ENCODE measurements around the gene RANBP9.

The RANBP9 gene

DNA sequence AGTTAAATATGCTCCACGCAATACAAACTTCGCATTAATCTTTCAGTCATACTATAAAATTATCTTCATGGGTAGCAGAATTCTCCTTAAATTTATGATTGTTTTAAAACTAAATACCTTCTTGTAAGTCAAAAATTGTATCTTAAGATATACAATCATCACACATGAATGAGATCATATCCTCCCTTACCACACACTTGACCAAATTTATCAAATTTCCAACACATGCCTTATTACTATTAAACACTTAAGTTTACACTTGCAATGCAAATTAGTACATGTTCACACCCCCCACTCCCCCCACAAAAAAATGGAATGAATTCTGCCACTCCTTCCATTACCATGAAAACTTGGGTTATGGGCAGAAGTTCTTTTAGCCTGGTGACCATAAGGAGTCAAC is 13.8 kb downstream of the RANBP9 start (continued):
- TF ChIP-seq, protein P1, sequence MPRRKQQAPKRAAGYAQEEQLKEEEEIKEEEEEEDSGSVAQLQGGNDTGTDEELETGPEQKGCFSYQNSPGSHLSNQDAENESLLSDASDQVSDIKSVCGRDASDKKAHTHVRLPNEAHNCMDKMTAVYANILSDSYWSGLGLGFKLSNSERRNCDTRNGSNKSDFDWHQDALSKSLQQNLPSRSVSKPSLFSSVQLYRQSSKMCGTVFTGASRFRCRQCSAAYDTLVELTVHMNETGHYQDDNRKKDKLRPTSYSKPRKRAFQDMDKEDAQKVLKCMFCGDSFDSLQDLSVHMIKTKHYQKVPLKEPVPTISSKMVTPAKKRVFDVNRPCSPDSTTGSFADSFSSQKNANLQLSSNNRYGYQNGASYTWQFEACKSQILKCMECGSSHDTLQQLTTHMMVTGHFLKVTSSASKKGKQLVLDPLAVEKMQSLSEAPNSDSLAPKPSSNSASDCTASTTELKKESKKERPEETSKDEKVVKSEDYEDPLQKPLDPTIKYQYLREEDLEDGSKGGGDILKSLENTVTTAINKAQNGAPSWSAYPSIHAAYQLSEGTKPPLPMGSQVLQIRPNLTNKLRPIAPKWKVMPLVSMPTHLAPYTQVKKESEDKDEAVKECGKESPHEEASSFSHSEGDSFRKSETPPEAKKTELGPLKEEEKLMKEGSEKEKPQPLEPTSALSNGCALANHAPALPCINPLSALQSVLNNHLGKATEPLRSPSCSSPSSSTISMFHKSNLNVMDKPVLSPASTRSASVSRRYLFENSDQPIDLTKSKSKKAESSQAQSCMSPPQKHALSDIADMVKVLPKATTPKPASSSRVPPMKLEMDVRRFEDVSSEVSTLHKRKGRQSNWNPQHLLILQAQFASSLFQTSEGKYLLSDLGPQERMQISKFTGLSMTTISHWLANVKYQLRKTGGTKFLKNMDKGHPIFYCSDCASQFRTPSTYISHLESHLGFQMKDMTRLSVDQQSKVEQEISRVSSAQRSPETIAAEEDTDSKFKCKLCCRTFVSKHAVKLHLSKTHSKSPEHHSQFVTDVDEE (CRISPR knock-in tag; IDR thresholded peaks at IDR 0.05), result no peak
- TF ChIP-seq, protein P2, sequence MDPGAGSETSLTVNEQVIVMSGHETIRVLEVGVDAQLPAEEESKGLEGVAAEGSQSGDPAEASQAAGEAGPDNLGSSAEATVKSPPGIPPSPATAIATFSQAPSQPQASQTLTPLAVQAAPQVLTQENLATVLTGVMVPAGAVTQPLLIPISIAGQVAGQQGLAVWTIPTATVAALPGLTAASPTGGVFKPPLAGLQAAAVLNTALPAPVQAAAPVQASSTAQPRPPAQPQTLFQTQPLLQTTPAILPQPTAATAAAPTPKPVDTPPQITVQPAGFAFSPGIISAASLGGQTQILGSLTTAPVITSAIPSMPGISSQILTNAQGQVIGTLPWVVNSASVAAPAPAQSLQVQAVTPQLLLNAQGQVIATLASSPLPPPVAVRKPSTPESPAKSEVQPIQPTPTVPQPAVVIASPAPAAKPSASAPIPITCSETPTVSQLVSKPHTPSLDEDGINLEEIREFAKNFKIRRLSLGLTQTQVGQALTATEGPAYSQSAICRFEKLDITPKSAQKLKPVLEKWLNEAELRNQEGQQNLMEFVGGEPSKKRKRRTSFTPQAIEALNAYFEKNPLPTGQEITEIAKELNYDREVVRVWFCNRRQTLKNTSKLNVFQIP (CRISPR knock-in tag; IDR thresholded peaks at IDR 0.05; ENCODE audit: borderline replicate concordance, low read depth), result no peak
- TF ChIP-seq ARNTL (CRISPR knock-in tag; IDR thresholded peaks at IDR 0.05; ENCODE audit: borderline replicate concordance, low read depth) (no peak), ZC3H10 (CRISPR knock-in tag; IDR thresholded peaks at IDR 0.05) (no peak), PATZ1 (CRISPR knock-in tag; IDR thresholded peaks at IDR 0.05; ENCODE audit: borderline replicate concordance) (no peak), CSDC2 (CRISPR knock-in tag; IDR thresholded peaks at IDR 0.05) (no peak)

DNA sequence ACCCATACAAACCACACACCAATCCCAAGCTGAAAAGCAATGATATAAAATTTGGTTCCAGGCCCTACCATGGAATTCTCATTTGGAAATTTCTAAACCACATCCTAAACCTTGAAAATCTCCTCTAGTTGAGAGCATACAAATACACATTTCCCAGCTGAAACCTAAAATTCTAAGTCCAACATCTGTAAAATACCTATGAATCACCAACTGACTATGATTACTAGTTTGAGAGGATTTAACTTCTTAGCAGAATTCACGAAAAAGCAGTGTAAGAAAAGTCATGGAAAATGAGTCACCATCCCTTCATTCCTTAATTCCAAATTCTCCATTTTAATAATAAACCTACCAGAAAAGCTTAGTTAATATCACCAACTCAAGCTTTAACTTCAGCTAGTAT is 15.4 kb downstream of the RANBP9 start:
- ATAC-seq, result no peak
- TF ChIP-seq ZNF565 (CRISPR knock-in tag; conservative IDR thresholded peaks at IDR 0.05; ENCODE audit: low read depth) (no peak), TCF4 (CRISPR knock-in tag; IDR thresholded peaks at IDR 0.05; ENCODE audit: borderline replicate concordance) (no peak), PATZ1 (CRISPR knock-in tag; IDR thresholded peaks at IDR 0.05; ENCODE audit: borderline replicate concordance) (no peak), SNAI2 (CRISPR knock-in tag; IDR thresholded peaks at IDR 0.05) (no peak), PPARA (CRISPR knock-in tag; IDR thresholded peaks at IDR 0.05; ENCODE audit: borderline replicate concordance) (no peak), ZNF8 (CRISPR knock-in tag; IDR thresholded peaks at IDR 0.05) (no peak)

DNA sequence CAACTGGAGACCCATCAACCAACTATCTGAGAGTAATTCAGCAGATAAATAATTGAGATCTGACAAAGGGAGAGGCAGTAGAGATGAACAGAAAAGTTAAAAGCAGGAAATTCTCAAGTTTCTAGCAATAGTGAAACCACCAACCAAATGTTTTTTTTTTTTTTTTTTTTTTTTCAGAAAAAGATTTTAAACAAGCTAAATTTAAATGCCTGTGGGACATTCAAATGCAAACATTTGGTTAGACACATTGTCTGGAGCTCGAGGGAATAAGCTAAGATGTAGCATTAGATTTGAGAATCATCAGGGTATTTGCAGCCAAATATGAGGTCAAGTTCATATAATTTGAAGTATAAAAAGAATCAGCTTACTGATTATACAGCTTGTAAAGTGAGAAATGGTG is 16.4 kb downstream of the RANBP9 start:
- ATAC-seq, result no peak
- no peak for TF ChIP-seq CSDC2 (CRISPR knock-in tag; IDR thresholded peaks at IDR 0.05)
- TF ChIP-seq, protein P3, sequence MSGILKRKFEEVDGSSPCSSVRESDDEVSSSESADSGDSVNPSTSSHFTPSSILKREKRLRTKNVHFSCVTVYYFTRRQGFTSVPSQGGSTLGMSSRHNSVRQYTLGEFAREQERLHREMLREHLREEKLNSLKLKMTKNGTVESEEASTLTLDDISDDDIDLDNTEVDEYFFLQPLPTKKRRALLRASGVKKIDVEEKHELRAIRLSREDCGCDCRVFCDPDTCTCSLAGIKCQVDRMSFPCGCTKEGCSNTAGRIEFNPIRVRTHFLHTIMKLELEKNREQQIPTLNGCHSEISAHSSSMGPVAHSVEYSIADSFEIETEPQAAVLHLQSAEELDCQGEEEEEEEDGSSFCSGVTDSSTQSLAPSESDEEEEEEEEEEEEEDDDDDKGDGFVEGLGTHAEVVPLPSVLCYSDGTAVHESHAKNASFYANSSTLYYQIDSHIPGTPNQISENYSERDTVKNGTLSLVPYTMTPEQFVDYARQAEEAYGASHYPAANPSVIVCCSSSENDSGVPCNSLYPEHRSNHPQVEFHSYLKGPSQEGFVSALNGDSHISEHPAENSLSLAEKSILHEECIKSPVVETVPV (CRISPR knock-in tag; IDR thresholded peaks at IDR 0.05), result no peak
- no peak for TF ChIP-seq TOX (CRISPR knock-in tag; IDR thresholded peaks at IDR 0.05; ENCODE audit: borderline replicate concordance)
- no peak for TF ChIP-seq CREB5 (CRISPR knock-in tag; IDR thresholded peaks at IDR 0.05; ENCODE audit: low read depth)
- TF ChIP-seq ESRRG (CRISPR knock-in tag; IDR thresholded peaks at IDR 0.05), result no peak
- no peak for TF ChIP-seq ARNTL (CRISPR knock-in tag; IDR thresholded peaks at IDR 0.05; ENCODE audit: borderline replicate concordance, low read depth)
- no peak for TF ChIP-seq GLIS3 (CRISPR knock-in tag; IDR thresholded peaks at IDR 0.05)
- TF ChIP-seq RARB (CRISPR knock-in tag; IDR thresholded peaks at IDR 0.05), result no peak
- TF ChIP-seq ZNF565 (CRISPR knock-in tag; conservative IDR thresholded peaks at IDR 0.05; ENCODE audit: low read depth), result no peak
- TF ChIP-seq, protein P2 (CRISPR knock-in tag; IDR thresholded peaks at IDR 0.05; ENCODE audit: borderline replicate concordance, low read depth), result no peak

Measured in SK-N-SH treated with all-trans-retinoic acid at 6 μM for 48 hours (cell line).